ENCODE measurements around the gene RYR2. TPM values are rescaled to one million over a fixed set of nuclear protein-coding genes. Genes with fewer than 3 reads are reported as not detected.

The RYR2 gene
- total RNA-seq, 1 experiment from 2014 or later: 3.4 TPM

- no peak overlapping the region for H2BK120ac ChIP-seq (ENCODE audit: low read depth, low read length, poor library complexity, severe bottlenecking)
- no CpG with 5 or more reads among the region's 8 CpGs for WGBS (ENCODE audit: extremely low coverage, insufficient read length, low lambda C conversion rate)
- no peak overlapping the region for H4K8ac ChIP-seq (replicated peaks; ENCODE audit: insufficient read length, low read depth, low read length)
- no peak overlapping the region for H2BK12ac ChIP-seq (ENCODE audit: insufficient read length, low read depth, low read length)
- no peak overlapping the region for H3K4ac ChIP-seq (ENCODE audit: low read depth, low read length)
- peaks cover 3 to 9% (median 8%) of the 10 kb centered on the region in 3 experiments; a peak in 4 of 7 replicates for H3K36me3 Mint-ChIP-seq (ENCODE audit: insufficient read depth in 1 of 3, low read depth in 3 of 3)
- no peak overlapping the region for H3K18ac ChIP-seq (ENCODE audit: insufficient read length, low read depth, low read length)
- no peak overlapping the region for H2BK20ac ChIP-seq (ENCODE audit: low read depth, low read length, poor library complexity, severe bottlenecking)
- H3K9me3 Mint-ChIP-seq: no peaks in the 10 kb centered on the region
- no peaks in the 10 kb centered on the region for H3K79me1 ChIP-seq (ENCODE audit: insufficient read depth, low read depth, low read length, poor library complexity, severe bottlenecking)
- H3K23ac ChIP-seq (ENCODE audit: insufficient read length, low read depth, low read length): no peak overlapping the region
- H3K27me3 Mint-ChIP-seq (ENCODE audit: low read depth): no peaks in the 10 kb centered on the region
- no peak overlapping the region for H3K4me3 Mint-ChIP-seq
- TF ChIP-seq CTCF (conservative IDR thresholded peaks at IDR 0.05): no peak
- no peak overlapping the region for H3K56ac ChIP-seq (ENCODE audit: insufficient read length, low read depth, low read length)
- H2AK5ac ChIP-seq (ENCODE audit: insufficient read length, low read length): no peak overlapping the region
- no peak overlapping the region for H2AFZ ChIP-seq (ENCODE audit: low read length)
- H3K4me1 Mint-ChIP-seq: peaks cover 7% of the 10 kb centered on the region in 2 experiments
- H4K5ac ChIP-seq (ENCODE audit: insufficient read length, low read depth, low read length): no peak overlapping the region
- no peak overlapping the region for H4K91ac ChIP-seq (ENCODE audit: insufficient read length, low read depth, low read length)
- H3K27me3 ChIP-seq (ENCODE audit: insufficient read depth, low read length): no peaks in the 10 kb centered on the region
- H2BK5ac ChIP-seq (ENCODE audit: insufficient read length, low read length): no peak overlapping the region
- no peak for DNase-seq
- no peak overlapping the region for H2BK15ac ChIP-seq (ENCODE audit: low read depth, low read length)
- no peak overlapping the region for H3K9ac ChIP-seq (ENCODE audit: extremely low read depth, insufficient read length, low read length)
- H3K23me2 ChIP-seq (ENCODE audit: insufficient read length, low read depth, low read length, poor library complexity, severe bottlenecking): no peaks in the 10 kb centered on the region
- no peak overlapping the region; a peak in 2 of 7 replicates for H3K27ac Mint-ChIP-seq
- H3K4me2 ChIP-seq (ENCODE audit: insufficient read depth, insufficient read length, low read length): no peak overlapping the region
- H3K14ac ChIP-seq (ENCODE audit: insufficient read depth, low read length): no peak overlapping the region
- H4K20me1 ChIP-seq (ENCODE audit: control insufficient read depth, insufficient read depth, insufficient read length): no peaks in the 10 kb centered on the region
- H3K27ac ChIP-seq (ENCODE audit: insufficient read length, low read depth, low read length): no peak overlapping the region
- no peaks in the 10 kb centered on the region for H3K79me2 ChIP-seq (ENCODE audit: insufficient read depth, low read length)
- H3T11ph ChIP-seq (ENCODE audit: low read length): no peak overlapping the region
- H3K4me1 ChIP-seq (ENCODE audit: insufficient read depth, low read length): no peaks in the 10 kb centered on the region
- H3K9me3 ChIP-seq (ENCODE audit: control insufficient read depth, low read depth, low read length): no peaks in the 10 kb centered on the region
These were observed 264.7 kb downstream of the RYR2 start for GRCh38 chr1:237306726-237307125.
